Measurements from ENCODE around the gene SENP1. TPM values are rescaled to one million over a fixed set of nuclear protein-coding genes. Genes with fewer than 3 reads are reported as not detected.
"Not testable (repeated sequence)": the region's sequence is repeated elsewhere in the genome, so short reads cannot be mapped to it uniquely, and the experiment has no call there.

Gene SENP1
- total RNA-seq, 4 donors from 2014 or later, result 14.3 to 19.4 (median 17.3) TPM

DNA sequence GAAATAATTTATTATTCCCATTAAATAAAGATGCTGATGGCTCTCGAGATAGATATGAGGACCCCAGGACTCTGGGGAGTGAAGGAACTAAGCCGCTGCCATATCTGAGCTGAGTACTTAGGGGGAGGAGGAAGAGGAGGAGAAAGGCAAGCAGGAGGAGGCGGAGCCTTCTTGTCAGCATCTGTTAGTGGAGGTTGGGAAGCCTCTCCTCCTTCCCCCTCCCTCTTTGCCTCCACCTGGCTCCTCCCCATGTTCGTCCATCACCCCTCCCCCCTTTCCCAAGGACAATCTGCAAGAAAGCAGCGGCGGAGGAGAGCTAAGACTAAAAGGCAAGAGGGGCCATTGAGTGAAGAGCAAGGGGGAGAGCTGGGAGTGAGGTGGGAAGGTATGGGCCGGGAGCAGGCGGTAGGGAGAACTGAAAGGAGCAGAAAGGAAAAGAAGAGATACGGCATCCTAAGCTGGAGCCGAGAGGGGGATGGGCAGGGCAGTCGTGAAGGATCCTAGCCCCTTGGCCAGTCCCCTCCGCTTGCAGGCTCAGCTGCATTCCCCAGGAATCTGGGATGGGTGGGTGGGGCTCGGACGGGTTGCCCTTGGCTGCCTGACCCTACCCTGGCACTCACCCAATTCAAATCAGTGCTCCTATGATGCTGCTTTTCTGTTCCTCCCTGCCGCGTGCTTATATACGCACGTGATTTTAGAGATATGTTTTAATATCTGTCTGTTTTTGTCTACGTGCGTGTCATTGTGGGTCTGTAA, 13.4 kb upstream of the SENP1 start, which contains the start of gene PFKM:
PFKM (plus strand) TSS at position 287 of the 756 bp plus-strand sequence. CDS start 3,411 bp downstream, outside the sequence.
- TF ChIP-seq, protein P1, sequence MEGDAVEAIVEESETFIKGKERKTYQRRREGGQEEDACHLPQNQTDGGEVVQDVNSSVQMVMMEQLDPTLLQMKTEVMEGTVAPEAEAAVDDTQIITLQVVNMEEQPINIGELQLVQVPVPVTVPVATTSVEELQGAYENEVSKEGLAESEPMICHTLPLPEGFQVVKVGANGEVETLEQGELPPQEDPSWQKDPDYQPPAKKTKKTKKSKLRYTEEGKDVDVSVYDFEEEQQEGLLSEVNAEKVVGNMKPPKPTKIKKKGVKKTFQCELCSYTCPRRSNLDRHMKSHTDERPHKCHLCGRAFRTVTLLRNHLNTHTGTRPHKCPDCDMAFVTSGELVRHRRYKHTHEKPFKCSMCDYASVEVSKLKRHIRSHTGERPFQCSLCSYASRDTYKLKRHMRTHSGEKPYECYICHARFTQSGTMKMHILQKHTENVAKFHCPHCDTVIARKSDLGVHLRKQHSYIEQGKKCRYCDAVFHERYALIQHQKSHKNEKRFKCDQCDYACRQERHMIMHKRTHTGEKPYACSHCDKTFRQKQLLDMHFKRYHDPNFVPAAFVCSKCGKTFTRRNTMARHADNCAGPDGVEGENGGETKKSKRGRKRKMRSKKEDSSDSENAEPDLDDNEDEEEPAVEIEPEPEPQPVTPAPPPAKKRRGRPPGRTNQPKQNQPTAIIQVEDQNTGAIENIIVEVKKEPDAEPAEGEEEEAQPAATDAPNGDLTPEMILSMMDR (IDR thresholded peaks at IDR 0.05), result no peak
- TF ChIP-seq POLR2A (IDR thresholded peaks at IDR 0.05), result no peak
- DNase-seq (ENCODE audit: low spot score in 2 of 2), result peak; percentile 78 to 91
- WGBS, 2 donors, result 1% methylated on average over 20 of the region's 20 CpGs
- H3K4me3 ChIP-seq (ENCODE audit: low read depth, poor library complexity, severe bottlenecking), result peak within 1 kb of the TSS; percentile 61
- intact Hi-C loops (cut with DNase I; ENCODE audit: low total_unique reads), result no loop called here

DNA sequence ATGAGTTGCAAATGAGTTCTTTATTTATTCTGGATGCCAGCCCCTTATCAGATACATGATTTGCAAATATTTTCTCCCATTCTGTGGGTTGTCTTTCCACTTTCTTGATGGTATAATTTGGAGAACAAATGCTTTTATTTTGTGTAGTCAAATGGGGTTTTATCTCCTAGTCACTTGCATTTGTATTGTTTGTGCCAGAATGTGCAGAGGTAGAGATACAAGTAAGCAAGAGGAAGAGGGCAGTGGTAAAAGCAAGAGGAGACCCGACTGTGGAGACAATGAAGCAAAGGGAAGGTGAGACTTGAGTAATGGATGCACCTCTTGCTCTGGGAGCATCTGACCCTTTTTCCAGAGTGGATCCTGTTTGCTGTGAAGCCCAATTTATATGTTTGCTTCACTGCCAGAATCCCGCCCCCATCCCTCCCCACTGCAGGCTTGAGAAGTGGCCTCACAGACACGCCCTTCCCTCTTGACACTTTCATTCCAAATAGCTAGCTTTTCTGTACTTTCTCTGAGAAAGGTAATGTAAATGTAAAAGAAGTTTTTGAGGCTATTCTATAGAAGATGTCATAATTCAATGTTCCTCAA, 12.5 kb upstream of the SENP1 start:
- intact Hi-C loops (cut with DNase I; ENCODE audit: low total_unique reads), result no loop called here
- no peak for TF ChIP-seq POLR2A (IDR thresholded peaks at IDR 0.05)
- TF ChIP-seq, protein P1 (IDR thresholded peaks at IDR 0.05), result no peak
- no peak for DNase-seq (ENCODE audit: low spot score in 2 of 2)
- 25 to 46% methylated on average over 3 of the region's 3 CpGs for WGBS, 2 donors
- H3K4me3 ChIP-seq (ENCODE audit: low read depth, poor library complexity, severe bottlenecking), result no peak overlapping the region

DNA sequence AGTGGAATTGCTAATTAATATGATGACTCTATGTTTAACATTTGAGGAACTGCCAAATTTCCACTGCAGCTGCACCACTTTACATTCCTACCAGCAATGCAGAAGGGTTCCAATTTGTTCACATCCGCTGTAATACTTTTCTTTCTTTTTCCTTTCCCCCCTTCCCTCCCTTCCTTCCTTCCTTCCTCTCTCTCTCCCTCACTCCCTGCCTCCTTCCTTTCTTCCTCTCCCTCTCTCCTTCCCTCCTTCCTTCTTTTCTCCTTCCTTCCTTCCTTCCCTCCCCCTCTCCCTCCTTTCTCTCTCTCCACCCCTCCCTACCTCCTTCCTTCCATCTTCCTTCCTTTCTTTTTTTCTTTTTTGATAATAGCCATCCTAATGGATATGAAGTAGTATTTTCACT, 10.1 kb upstream of the SENP1 start:
- H3K4me3 ChIP-seq (ENCODE audit: low read depth, poor library complexity, severe bottlenecking), result no peak overlapping the region
- 88 to 92% methylated on average over 1 of the region's 1 CpG for WGBS, 2 donors
- no peak for TF ChIP-seq POLR2A (IDR thresholded peaks at IDR 0.05)
- TF ChIP-seq, protein P1 (IDR thresholded peaks at IDR 0.05), result no peak
- DNase-seq (ENCODE audit: low spot score in 2 of 2), result no peak
- intact Hi-C loops (cut with DNase I; ENCODE audit: low total_unique reads), result no loop called here

DNA sequence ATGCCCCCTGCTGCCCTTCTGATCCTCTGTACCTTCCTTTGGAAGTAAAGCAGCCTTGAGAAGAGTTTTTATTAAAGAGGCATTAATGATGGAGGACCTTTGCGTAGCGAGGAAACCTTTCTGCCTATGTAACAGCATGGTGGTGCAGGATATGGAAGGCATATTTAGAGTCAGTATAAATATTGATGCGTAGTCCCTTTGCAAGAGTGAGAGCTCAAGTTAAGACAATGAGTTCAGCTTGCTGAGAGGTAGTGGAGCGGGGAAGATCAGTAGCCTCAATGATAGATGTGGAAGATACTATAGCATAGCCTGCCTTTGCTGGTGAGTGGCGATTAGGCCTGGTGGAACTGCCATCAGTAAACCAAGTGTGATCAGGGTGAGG, 5.4 kb upstream of the SENP1 start:
- H3K4me3 ChIP-seq (ENCODE audit: low read depth, poor library complexity, severe bottlenecking); intact Hi-C loops (cut with DNase I; ENCODE audit: low total_unique reads); DNase-seq (ENCODE audit: low spot score in 2 of 2): not testable (repeated sequence)
- WGBS, 2 donors, result 93% methylated on average over 5 of the region's 5 CpGs

DNA sequence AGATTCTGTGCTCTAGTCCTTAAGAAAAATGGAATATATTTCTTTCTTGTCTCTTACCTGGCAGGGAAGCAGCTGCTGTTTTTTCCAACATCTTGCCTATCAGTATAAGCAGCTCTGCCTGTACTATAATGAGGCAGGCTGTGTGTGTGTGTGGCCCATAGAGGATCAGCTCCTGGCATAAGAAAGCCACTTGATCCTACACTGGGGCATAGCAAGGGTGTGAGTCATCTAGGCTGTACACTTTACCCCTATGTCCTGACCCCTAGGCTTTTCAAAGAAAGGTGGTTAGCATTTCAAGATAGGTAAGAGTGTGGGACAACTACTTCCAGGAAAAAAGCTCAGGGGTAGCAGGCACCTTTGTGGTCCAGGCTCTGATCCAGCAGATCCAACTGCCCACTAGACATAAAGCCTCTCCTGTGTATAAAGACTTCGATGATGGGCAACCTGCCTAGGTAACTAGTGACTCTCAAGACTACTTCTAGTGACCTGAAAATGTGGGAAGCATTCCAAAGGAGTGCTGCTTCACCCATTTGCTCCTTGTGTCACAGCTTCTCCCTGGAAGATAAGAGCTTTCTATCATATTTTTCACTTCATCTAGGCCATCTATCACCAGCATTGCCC, 4.9 kb upstream of the SENP1 start:
- 77 to 79% methylated on average over 1 of the region's 1 CpG for whole genome bisulfite sequencing, 2 donors
- intact Hi-C loops (cut with DNase I; ENCODE audit: low total_unique reads), result no loop called here
- DNase-seq (ENCODE audit: low spot score in 2 of 2), result no peak

DNA sequence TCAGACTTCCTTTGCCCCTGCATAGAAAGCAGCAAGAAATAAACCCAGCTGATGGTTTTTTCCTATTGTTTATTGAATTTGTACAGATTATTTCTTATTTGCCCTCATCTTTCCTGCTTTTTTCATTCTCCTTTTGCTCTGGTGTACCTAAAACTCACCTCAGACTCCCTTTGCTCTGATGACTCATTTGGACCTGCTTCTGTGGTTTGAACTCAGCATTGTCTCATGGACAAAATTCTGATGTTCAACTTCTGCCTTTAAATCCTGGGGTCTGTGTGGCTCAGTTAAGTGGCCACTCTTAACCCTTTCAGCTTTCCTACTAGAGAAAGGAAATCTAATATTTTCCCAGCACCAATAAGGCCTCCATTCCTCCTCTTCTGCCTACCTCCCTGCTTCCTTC, 3.5 kb upstream of the SENP1 start:
- TF ChIP-seq, protein P1 (IDR thresholded peaks at IDR 0.05), result no peak
- TF ChIP-seq POLR2A (IDR thresholded peaks at IDR 0.05), result no peak
- DNase-seq (ENCODE audit: low spot score in 2 of 2), result no peak
- H3K4me3 ChIP-seq (ENCODE audit: low read depth, poor library complexity, severe bottlenecking), result no peak overlapping the region
- intact Hi-C loops (cut with DNase I; ENCODE audit: low total_unique reads), result no loop called here

More for the DNA sequence above, 4.9 kb upstream of the SENP1 start:
- H3K4me3 ChIP-seq (ENCODE audit: low read depth, poor library complexity, severe bottlenecking), result no peak overlapping the region
- no peak for TF ChIP-seq POLR2A (IDR thresholded peaks at IDR 0.05)
- TF ChIP-seq, protein P1 (IDR thresholded peaks at IDR 0.05), result no peak
